GM12865 (cell line): Measurements from ENCODE around the gene IMP3.

ENCODE experiments used
- DNase-seq: peaks from one replicate; pipeline ENCODE4 v3.0.0; 2010; ENCODE audit warnings: low read depth
- H3K4me3 ChIP-seq: 2 replicates; pipeline ENCODE4 v1.5.1; 2011; ENCODE audit warnings: mild to moderate bottlenecking, low read depth, low read length, control low read depth
- TF ChIP-seq, protein P1 (sequence below): IDR thresholded peaks from 2 replicates; pipeline ENCODE4 v1.5.1; 2011; ENCODE audit warnings: low read length, control low read depth, low read depth, inconsistent platforms; ENCODE audit not compliant: insufficient read depth; ENCODE audit errors: missing control alignments

IMP3 gene

DNA sequence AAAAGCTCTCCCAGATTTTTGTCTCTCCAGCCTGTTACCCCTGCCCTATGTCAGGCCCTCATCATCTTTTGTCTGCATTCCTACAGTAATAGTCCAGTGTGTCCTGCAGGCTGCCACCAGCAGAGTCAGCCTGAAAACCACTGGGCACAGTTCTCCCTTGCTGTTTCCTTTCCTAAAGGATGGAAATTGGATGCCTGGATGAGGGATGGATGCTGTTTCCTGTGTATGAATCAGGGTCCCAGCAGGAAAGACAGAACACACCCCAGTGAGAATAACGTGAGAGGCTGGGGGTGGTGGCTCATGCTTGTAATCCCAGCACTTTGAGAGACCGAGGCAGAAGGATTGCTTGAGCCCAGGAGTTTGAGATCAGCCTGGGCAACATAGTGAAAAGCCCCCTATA, 4.4 kb upstream of the IMP3 start:
- DNase-seq, result no peak
- TF ChIP-seq, protein P1, sequence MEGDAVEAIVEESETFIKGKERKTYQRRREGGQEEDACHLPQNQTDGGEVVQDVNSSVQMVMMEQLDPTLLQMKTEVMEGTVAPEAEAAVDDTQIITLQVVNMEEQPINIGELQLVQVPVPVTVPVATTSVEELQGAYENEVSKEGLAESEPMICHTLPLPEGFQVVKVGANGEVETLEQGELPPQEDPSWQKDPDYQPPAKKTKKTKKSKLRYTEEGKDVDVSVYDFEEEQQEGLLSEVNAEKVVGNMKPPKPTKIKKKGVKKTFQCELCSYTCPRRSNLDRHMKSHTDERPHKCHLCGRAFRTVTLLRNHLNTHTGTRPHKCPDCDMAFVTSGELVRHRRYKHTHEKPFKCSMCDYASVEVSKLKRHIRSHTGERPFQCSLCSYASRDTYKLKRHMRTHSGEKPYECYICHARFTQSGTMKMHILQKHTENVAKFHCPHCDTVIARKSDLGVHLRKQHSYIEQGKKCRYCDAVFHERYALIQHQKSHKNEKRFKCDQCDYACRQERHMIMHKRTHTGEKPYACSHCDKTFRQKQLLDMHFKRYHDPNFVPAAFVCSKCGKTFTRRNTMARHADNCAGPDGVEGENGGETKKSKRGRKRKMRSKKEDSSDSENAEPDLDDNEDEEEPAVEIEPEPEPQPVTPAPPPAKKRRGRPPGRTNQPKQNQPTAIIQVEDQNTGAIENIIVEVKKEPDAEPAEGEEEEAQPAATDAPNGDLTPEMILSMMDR, result no peak
- no peak overlapping the region for H3K4me3 ChIP-seq

DNA sequence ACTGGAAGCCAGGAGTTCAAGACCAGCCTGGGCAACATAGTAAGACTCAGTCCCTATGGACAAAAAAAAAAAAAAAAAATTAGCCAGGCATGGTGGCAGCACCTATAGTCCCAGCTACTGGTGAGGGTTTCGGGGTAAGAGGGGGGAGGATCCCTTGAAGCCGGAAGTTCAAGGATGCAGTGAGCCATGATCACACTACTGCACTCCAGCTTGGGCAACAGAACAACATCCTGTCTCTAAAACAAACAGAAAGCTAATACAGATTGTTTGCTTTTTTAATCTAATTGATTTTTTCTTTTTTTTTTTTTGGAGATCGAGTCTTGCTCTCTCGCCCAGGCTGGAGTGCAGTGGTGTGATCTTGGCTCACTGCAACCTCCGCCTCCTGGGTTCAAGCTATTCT, 1.6 kb upstream of the IMP3 start:
- DNase-seq, result peak; percentile 72
- no peak overlapping the region for H3K4me3 ChIP-seq
- TF ChIP-seq, protein P1, result no peak

DNA sequence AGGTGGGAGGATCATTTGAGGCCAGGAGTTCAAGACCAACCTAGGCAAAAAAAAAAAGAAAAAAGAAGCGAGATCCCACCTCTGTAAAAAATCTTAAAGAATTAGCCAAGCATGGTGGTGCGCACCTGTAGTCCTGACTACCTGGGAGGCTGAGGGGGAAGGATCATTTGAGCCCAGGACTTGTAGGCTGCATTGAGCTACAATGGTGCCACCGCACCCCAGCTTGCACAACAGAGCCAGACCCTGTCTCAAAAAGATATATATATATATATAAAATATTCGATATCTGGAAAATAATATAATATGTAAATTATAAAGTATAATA, 1.1 kb upstream of the IMP3 start:
- H3K4me3 ChIP-seq, result peak overlapping the region; percentile 67
- DNase-seq, result no peak
- TF ChIP-seq, protein P1, result no peak

DNA sequence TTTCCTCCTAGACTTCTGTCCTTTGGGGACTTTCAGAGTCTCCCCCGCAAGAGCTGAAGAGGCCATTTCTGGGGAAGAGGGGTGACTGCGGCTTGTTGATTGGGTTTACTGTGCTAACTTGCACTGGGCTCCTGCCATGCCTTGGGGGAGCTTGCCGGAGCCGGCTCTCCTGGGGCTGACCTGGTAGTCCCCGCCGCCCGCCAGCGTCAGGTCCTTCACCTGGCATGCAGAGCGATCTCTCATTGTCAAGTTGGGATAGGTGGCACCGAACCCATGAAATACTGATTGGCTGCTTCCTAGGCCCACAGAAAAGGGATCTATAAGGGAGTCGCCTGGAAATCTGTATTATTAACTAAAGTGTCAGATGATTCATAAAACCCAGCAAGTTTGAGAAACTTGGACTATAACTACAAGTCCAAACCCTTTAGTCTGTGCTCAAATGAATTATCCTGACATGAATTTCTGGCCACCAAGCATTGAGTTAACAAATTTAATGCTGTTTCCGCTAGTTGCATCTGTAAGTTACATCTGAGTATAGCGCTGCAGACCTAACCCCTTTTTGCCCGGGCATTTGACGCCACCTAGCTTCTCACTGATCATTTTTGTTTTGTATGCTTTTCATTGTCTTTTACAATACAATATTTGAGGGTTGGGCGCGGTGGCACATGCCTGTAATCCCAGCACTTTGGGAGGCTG, 607 bp upstream of the IMP3 start:
- H3K4me3 ChIP-seq, result peak overlapping the region; percentile 67
- TF ChIP-seq, protein P1, result peak; percentile 36
- DNase-seq, result peak; percentile 74

DNA sequence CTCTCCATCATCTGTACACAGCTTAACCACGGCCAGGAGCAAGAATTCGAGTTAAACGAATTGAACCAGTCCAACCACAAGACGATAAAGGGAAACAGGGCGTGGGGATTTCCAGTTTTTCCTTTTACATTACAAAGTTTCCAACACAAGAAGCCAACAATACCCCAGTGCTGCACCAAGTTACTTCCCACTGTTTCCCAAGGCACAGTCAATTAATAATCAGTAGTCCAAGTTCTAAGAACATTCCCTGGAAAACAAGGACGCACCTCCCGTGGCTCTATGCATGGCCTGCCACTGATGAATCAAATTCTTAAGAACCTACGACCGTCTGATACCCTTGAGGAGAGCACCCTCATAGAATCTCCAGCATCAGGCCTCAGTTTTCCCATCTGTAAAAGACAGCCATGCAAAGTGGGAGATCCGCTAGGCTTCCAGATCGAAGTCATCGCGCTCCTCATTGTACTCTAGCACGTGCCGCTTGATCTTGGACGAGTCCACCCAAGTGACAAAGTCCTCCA, 774 bp downstream of the IMP3 start:
- DNase-seq, result no peak
- H3K4me3 ChIP-seq, result peak overlapping the region; percentile 64
- TF ChIP-seq, protein P1, result no peak

DNA sequence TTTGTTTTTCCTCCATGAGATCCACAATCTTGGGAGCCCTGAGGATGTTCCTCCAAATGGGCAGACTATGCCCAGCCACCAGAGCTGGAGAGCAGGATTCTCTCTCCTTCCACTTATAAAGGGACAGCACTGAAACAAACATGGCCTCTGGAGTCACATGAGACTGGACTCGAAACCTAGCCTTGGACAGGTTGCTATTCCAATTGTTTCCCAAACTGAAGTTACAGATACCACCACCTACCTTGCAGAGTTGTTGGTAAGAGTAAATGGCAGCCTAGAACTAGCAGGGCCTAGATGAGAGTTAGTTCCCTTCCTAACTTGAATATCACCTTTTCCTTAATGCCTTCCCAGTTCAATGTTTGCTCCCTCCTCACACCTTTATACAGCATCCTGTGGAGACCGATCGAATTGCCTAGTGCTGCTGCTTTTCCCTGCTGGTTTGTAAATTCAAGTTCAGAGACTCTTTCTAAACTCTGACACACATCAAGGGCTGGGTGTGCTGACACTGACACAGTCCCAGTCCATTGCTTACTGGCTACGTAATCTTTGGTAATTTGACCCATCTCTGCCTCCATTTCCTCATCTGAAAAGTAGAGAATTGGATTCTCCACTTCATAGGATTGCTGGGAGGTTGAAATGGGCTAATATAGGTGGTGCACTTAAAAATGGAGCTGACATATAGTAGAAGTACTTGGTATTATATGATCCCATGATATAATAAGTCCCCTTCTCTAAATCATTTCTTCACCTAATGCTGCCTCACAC, 2.6 kb downstream of the IMP3 start:
- TF ChIP-seq, protein P1, result no peak
- DNase-seq, result no peak
- peak overlapping the region; percentile 1; the same call in 1 of the 2 replicates for H3K4me3 ChIP-seq
